ENCODE results near the gene ZNF121. TPM values are rescaled to one million over a fixed set of nuclear protein-coding genes. Genes with fewer than 3 reads are reported as not detected.
A peak's percentile ranks its signal among the peaks of the same experiment; 100 is the strongest.
"Not testable (repeated sequence)": the region's sequence is repeated elsewhere in the genome, so short reads cannot be mapped to it uniquely, and the experiment has no call there.

Gene ZNF121
- polyA plus RNA-seq, 3 donors = 1.5 to 7.2 (median 3.8) TPM

DNA sequence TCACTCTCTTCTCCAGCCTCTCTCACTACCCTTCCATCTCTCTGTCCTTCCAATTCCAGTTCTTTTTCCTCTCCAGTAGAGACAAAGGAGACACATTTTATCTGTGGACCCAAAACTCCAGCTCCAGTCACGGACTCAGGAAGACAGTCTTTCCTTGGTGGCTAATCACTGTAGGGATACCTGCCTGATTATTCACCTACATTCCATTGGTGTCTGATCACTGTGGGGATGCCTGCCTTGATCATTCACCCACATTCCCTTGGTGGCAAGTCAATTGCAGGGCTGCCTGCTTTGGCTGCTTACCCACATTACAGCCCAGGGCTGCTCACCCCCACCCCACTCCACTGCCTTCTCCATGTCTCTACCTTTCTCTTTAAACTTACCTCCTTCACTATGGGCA is 44.4 kb downstream of the ZNF121 start:
- H4K20me1 ChIP-seq (ENCODE audit: insufficient read depth, low read length); H3K4me1 Mint-ChIP-seq; H3K4me1 ChIP-seq (ENCODE audit: control insufficient read depth in 1 of 2, insufficient read depth in 2 of 2, low read length in 2 of 2); H3K27me3 ChIP-seq (ENCODE audit: control insufficient read depth in 2 of 2, insufficient read depth in 2 of 2, low read length in 2 of 2); H3K27ac ChIP-seq (ENCODE audit: low read depth in 1 of 2, low read length in 2 of 2); H3K4me3 ChIP-seq (replicated peaks in 1 of 3; ENCODE audit: low read depth in 2 of 3, low read length in 3 of 3); H3K27me3 Mint-ChIP-seq (ENCODE audit: low read depth in 3 of 3); DNase-seq; H3K4me2 ChIP-seq (replicated peaks; ENCODE audit: extremely low read depth, low read length, poor library complexity, severe bottlenecking); H2AFZ ChIP-seq (ENCODE audit: insufficient read depth, low read depth, low read length, poor library complexity, severe bottlenecking); H3K9ac ChIP-seq (ENCODE audit: insufficient read depth, low read length, poor library complexity, severe bottlenecking); H3K4me3 Mint-ChIP-seq: not testable (repeated sequence)
- 100% methylated on average over 1 of the region's 1 CpG for WGBS (ENCODE audit: insufficient coverage)
- H3K27ac Mint-ChIP-seq = peak overlapping the region in 1 of 7 donors; percentile 0
- intact Hi-C loops (cut with micrococcal nuclease) = loop anchor here in 1 of 2 donors (10.0 kb wide), 1 partner anchor 105 kb away; the partner anchor contains the start of gene ZNF266
- Histone ChIP-seq H3K79me2 (ENCODE audit: insufficient read depth, low read length) (peaks cover 14% of the 10 kb centered on the region), H3K36me3 (replicated peaks in 1 of 2; ENCODE audit: control insufficient read depth in 1 of 2, insufficient read depth in 2 of 2, low read length in 2 of 2) (peaks cover 10 to 14% of the 10 kb centered on the region in 2 donors), H3K9me3 (replicated peaks in 1 of 2; ENCODE audit: control insufficient read depth in 1 of 2, insufficient read depth in 1 of 2, low read length in 2 of 2) (peaks cover 43 to 46% of the 10 kb centered on the region in 2 donors)
- H3K9me3 Mint-ChIP-seq = peaks cover 26 to 55% (median 50%) of the 10 kb centered on the region in 7 donors
- peaks cover 17 to 23% of the 10 kb centered on the region in 2 donors for H3K36me3 Mint-ChIP-seq

DNA sequence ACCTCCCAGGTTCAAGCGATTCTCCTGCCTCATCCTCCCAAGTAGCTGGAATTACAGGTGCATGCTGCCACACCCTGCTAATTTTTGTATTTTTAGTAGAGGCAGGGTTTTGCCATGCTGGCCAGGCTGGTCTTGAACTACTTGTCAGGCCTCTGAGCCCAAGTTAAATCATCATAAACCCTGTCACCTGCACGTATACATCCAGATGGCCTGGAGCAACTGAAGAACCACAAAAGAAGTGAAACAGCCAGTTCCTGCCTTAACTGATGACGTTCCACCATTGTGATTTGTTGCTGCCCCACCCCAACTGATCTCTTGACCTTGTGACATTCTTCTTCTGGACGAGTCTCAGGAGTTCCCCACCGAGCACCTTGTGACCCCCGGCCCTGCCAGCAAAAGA is 45.1 kb downstream of the ZNF121 start:
- H3K4me1 ChIP-seq (ENCODE audit: control insufficient read depth in 1 of 2, insufficient read depth in 2 of 2, low read length in 2 of 2); H3K27me3 ChIP-seq (ENCODE audit: control insufficient read depth in 2 of 2, insufficient read depth in 2 of 2, low read length in 2 of 2); H3K4me2 ChIP-seq (replicated peaks; ENCODE audit: extremely low read depth, low read length, poor library complexity, severe bottlenecking); H4K20me1 ChIP-seq (ENCODE audit: insufficient read depth, low read length); DNase-seq; H3K4me1 Mint-ChIP-seq; intact Hi-C loops (cut with micrococcal nuclease); H3K27me3 Mint-ChIP-seq (ENCODE audit: low read depth in 3 of 3): not testable (repeated sequence)
- Histone ChIP-seq H3K4me3 (replicated peaks in 1 of 3; ENCODE audit: low read depth in 2 of 3, low read length in 3 of 3) (peak overlapping the region in 1 of 3 experiments; percentile 88), H3K9ac (ENCODE audit: insufficient read depth, low read length, poor library complexity, severe bottlenecking) (peak overlapping the region; percentile 90), H3K9me3 (replicated peaks in 1 of 2; ENCODE audit: control insufficient read depth in 1 of 2, insufficient read depth in 1 of 2, low read length in 2 of 2) (peaks cover 46 to 47% of the 10 kb centered on the region in 2 donors), H3K79me2 (ENCODE audit: insufficient read depth, low read length) (peaks cover 14% of the 10 kb centered on the region), H3K27ac (ENCODE audit: low read depth in 1 of 2, low read length in 2 of 2) (peak overlapping the region; percentile 69 to 89), H2AFZ (ENCODE audit: insufficient read depth, low read depth, low read length, poor library complexity, severe bottlenecking) (peak overlapping the region; percentile 84), H3K36me3 (replicated peaks in 1 of 2; ENCODE audit: control insufficient read depth in 1 of 2, insufficient read depth in 2 of 2, low read length in 2 of 2) (peaks cover 17 to 22% of the 10 kb centered on the region in 2 donors)
- peak overlapping the region in 1 of 2 donors; percentile 5 for H3K4me3 Mint-ChIP-seq
- WGBS (ENCODE audit: insufficient coverage) = 91% methylated on average over 5 of the region's 6 CpGs
- H3K9me3 Mint-ChIP-seq = peaks cover 31 to 61% (median 57%) of the 10 kb centered on the region in 7 donors
- H3K36me3 Mint-ChIP-seq = peaks cover 24 to 30% of the 10 kb centered on the region in 2 donors
- peak overlapping the region in 4 of 7 donors; percentile 0 to 97 (median 76) for H3K27ac Mint-ChIP-seq

All from CD14-positive monocyte (primary cell).